Lower leg skin (tissue), 3 donors: Measurements from ENCODE around the gene CACNG3.

ENCODE experiments used
- POLR2A ChIP-seq, 2 donors: fragments of 450-650 bp; IDR thresholded peaks; one replicate each; pipeline ENCODE4 v1.6.1; 2016 to 2017; ENCODE audit warnings: antibody characterized with exemption in 2 of 2, mild to moderate bottlenecking in 1 of 2, moderate library complexity in 1 of 2
- TF ChIP-seq, protein P1 (sequence below), 3 donors: fragments of 450-650 bp; IDR thresholded peaks; one replicate each; pipeline ENCODE4 v1.5.1; 2016; ENCODE audit warnings: antibody characterized with exemption in 3 of 3, mild to moderate bottlenecking in 3 of 3, moderate library complexity in 2 of 3

DNA sequence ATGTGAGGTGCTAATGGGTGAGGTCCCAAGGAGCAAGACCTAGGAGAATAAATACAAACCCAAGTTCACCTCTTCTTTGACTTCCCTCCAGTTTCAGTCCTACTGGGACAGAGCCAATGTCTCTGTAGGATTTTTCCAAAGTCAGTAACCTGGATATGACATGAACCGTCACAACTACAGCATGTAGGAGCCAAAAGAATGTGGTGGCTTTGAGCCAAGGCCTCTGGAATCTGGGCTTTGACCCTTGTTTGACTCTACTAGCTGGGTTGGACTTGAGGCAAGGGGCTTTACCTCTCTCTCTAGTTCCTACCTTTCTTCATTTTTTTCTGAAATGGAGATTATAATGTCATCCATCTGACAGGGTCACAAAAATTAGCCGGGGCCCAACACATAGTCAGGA is 91.4 kb downstream of the CACNG3 start:
- TF ChIP-seq, protein P1, sequence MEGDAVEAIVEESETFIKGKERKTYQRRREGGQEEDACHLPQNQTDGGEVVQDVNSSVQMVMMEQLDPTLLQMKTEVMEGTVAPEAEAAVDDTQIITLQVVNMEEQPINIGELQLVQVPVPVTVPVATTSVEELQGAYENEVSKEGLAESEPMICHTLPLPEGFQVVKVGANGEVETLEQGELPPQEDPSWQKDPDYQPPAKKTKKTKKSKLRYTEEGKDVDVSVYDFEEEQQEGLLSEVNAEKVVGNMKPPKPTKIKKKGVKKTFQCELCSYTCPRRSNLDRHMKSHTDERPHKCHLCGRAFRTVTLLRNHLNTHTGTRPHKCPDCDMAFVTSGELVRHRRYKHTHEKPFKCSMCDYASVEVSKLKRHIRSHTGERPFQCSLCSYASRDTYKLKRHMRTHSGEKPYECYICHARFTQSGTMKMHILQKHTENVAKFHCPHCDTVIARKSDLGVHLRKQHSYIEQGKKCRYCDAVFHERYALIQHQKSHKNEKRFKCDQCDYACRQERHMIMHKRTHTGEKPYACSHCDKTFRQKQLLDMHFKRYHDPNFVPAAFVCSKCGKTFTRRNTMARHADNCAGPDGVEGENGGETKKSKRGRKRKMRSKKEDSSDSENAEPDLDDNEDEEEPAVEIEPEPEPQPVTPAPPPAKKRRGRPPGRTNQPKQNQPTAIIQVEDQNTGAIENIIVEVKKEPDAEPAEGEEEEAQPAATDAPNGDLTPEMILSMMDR (IDR thresholded peaks at IDR 0.05): no peak
- no peak for TF ChIP-seq POLR2A (IDR thresholded peaks at IDR 0.05)
